Thymus (tissue), 11 donors: ENCODE results near the gene CYP4V2. TPM values are rescaled to one million over a fixed set of nuclear protein-coding genes. Genes with fewer than 3 reads are reported as not detected.

Source experiments
- DNase-seq, 9 donors: peaks; one replicate each; pipeline ENCODE4 v3.0.0-alpha.2; 2013; ENCODE audit warnings: low spot score in 9 of 9, low read depth in 6 of 9, missing footprints in 1 of 9
- H3K27ac ChIP-seq, 2 donors: one replicate each; pipeline ENCODE4 v1.5.1; 2013; ENCODE audit warnings: control low read depth in 1 of 2, low read depth in 1 of 2, low read length in 1 of 2, mild to moderate bottlenecking in 1 of 2, moderate library complexity in 1 of 2
- H3K27me3 ChIP-seq, 2 donors: one replicate each; pipeline ENCODE4 v1.5.1; 2013; ENCODE audit warnings: low read length in 1 of 2; ENCODE audit not compliant: control insufficient read depth in 2 of 2, insufficient read depth in 1 of 2
- H3K36me3 ChIP-seq, 2 donors: one replicate each; pipeline ENCODE4 v1.5.1; 2013; ENCODE audit warnings: low read length in 1 of 2, mild to moderate bottlenecking in 1 of 2, moderate library complexity in 1 of 2; ENCODE audit not compliant: control insufficient read depth in 2 of 2, insufficient read depth in 2 of 2
- H3K4me1 ChIP-seq, 2 donors: one replicate each; pipeline ENCODE4 v1.5.1; 2013; ENCODE audit warnings: low read length in 2 of 2; ENCODE audit not compliant: control insufficient read depth in 2 of 2, insufficient read depth in 2 of 2
- H3K4me3 ChIP-seq, 2 donors: one replicate each; pipeline ENCODE4 v1.5.1; 2013; ENCODE audit warnings: low read length in 2 of 2, control low read depth in 1 of 2, mild to moderate bottlenecking in 1 of 2
- H3K9me3 ChIP-seq, 2 donors: one replicate each; pipeline ENCODE4 v1.5.1; 2013; ENCODE audit warnings: low read length in 1 of 2, mild to moderate bottlenecking in 1 of 2; ENCODE audit not compliant: control insufficient read depth in 2 of 2, insufficient read depth in 1 of 2
- WGBS: extraction: QIAGEN DNeasy Blood & Tissue Kit; methylation state at CpG from one replicate; pipeline ENCODE4 v1.1.7; 2013; 5-methylcytosine and 5-hydroxymethylcytosine counted together
- polyA plus RNA-seq: library from polyadenylated mRNA; stranded (reverse); fragments of 200-250 nt; gene quantifications from one replicate; pipeline ENCODE4 v1.2.3, GENCODE V29; 2013
- total RNA-seq: library from RNA; stranded (reverse); fragments of 120-200 nt; gene quantifications from one replicate; pipeline ENCODE4 v1.2.4, GENCODE V29; 2013
- donor health status: healthy.

Gene CYP4V2
- total and polyA plus RNA-seq, 2 donors: 5.9 to 28.2 TPM

GRCh38 chr4:186217733-186218293 lies 26.4 kb downstream of the CYP4V2 start:
- no peak for DNase-seq
- Histone ChIP-seq H3K27me3 (no peaks in the 10 kb centered on the region), H3K9me3 (no peaks in the 10 kb centered on the region), H3K27ac (no peak overlapping the region), H3K4me1 (no peaks in the 10 kb centered on the region), H3K36me3 (no peaks in the 10 kb centered on the region), H3K4me3 (no peak overlapping the region)
- 68% methylated on average over 1 of the region's 1 CpG for WGBS

DNA sequence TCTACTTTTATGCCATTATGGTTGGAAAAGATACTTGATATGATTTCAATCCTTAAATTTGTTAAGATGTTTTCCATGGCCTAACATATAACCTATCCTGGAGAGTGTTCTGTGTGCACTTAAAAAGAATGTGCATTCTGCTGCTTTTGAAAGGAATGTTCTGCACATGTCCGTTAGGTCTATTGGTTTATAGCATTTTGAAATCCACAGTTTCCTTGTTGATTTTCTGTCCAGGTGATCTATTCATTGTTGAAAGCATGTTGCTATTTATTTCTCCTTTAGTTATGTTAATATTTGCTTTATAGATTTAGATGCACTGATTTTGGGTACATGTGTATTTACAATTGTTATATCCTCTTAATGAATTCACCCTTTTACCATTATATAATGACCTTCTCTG lies 30.3 kb downstream of the CYP4V2 start:
- H3K4me3 ChIP-seq: no peak overlapping the region
- WGBS: 100% methylated on average over 1 of the region's 1 CpG
- H3K27me3 ChIP-seq: no peaks in the 10 kb centered on the region
- no peak for DNase-seq
- H3K36me3 ChIP-seq: no peaks in the 10 kb centered on the region
- H3K9me3 ChIP-seq: peaks cover 1 to 7% of the 10 kb centered on the region in 2 donors
- H3K4me1 ChIP-seq: no peaks in the 10 kb centered on the region
- no peak overlapping the region for H3K27ac ChIP-seq

DNA sequence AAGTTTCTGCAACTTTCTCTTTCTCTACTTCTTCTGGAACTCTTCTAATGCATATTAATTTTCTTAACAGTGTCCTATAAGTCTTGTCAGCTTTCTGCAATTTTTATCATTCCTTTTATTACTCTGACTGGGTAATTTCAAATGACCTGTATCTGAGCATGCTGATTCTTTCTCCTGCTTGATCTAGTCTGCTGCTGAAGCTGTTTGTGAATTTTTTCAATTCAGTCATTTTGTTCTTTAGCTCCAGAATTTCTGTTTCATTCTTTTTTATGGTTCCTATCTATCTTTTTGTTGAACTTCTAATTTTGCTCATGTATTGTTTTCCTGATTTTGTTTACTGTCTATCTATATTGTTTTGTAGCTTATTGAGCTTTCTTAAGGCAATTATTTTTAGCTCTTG lies 34.5 kb downstream of the CYP4V2 start:
- DNase-seq: no peak
- H3K27ac ChIP-seq: no peak overlapping the region
- H3K9me3 ChIP-seq: peaks cover 1 to 9% of the 10 kb centered on the region in 2 donors
- H3K4me3 ChIP-seq: no peak overlapping the region
- H3K4me1 ChIP-seq: no peaks in the 10 kb centered on the region
- no peaks in the 10 kb centered on the region for H3K36me3 ChIP-seq
- no peaks in the 10 kb centered on the region for H3K27me3 ChIP-seq

DNA sequence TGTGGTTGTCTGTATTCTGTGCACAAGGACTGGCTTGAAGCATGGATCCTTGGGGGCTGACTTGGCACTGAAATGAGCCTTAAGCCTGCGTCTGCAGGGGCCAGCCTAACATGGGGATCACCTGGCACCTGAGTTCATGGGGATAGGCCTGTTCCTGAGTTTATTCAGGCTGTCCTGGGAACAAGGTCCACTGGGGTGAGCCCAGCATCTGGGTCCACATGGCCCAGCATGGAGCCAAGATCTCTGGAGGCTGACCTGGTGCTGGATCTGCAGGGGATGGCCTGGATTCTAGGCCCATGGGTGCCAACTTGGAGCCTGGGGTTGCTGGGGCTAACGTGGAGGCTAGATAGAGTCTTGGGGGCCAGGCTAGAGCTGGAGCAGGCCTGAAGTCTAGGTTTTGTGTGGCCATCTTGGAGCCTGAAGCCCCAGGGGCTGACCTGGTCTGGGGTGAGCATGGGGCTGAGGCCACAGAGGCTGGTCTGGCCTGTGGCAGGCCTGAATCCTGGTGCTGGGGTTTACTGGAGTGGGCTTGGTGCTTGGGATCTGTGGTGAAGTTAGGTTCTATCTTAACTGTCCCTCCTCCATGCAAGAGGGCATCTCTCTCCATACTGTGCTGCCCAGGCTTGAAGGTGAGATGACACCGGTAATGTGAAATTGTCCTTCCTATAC lies 35.3 kb downstream of the CYP4V2 start:
- no peak overlapping the region for H3K4me3 ChIP-seq
- DNase-seq: no peak
- no peaks in the 10 kb centered on the region for H3K36me3 ChIP-seq
- H3K27ac ChIP-seq: no peak overlapping the region
- no peaks in the 10 kb centered on the region for H3K4me1 ChIP-seq
- no peaks in the 10 kb centered on the region for H3K27me3 ChIP-seq
- WGBS: 93% methylated on average over 3 of the region's 3 CpGs
- H3K9me3 ChIP-seq: peaks cover 1 to 9% of the 10 kb centered on the region in 2 donors

- no peak for DNase-seq
- Histone ChIP-seq H3K36me3 (no peaks in the 10 kb centered on the region), H3K27me3 (no peaks in the 10 kb centered on the region), H3K4me1 (no peaks in the 10 kb centered on the region), H3K9me3 (peaks cover 1 to 9% of the 10 kb centered on the region in 2 donors), H3K4me3 (no peak within 1 kb of the TSS), H3K27ac (no peak within 1 kb of the TSS)
- 90% methylated on average over 5 of the region's 5 CpGs for WGBS
These were observed 35.9 kb downstream of the CYP4V2 start, which contains the start of gene KLKB1 for GRCh38 chr4:186227221-186227620. Gene KLKB1 (plus strand): TSS chr4:186227507. CDS start chr4:186228196, 689 bp downstream.

- no peaks in the 10 kb centered on the region for H3K4me1 ChIP-seq
These were observed 36.6 kb downstream of the CYP4V2 start for GRCh38 chr4:186227744-186228513.

DNA sequence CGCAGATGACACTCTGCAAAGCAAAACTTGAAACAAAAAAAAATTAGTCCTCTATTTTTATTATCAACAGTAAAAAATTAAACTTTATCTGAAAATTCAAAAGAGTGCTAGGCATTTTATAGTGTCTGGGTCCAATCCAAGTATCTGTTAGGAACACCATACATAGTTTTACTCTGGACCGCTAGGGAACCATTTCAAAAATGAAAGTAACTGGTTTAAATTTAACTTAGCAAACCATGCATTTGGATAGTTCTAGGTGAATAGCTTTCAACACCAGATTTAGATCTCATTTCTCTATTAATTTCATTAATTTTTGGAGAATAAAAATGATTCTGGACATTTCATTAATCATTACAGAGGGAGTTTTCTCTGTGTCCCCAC lies 37.1 kb downstream of the CYP4V2 start:
- no peaks in the 10 kb centered on the region for H3K27me3 ChIP-seq
- 92% methylated on average over 2 of the region's 2 CpGs for WGBS
- DNase-seq: no peak
- H3K4me3 ChIP-seq: no peak overlapping the region
- no peak overlapping the region for H3K27ac ChIP-seq
- peaks cover 1 to 9% of the 10 kb centered on the region in 2 donors for H3K9me3 ChIP-seq
- H3K4me1 ChIP-seq: no peaks in the 10 kb centered on the region
- no peaks in the 10 kb centered on the region for H3K36me3 ChIP-seq

More at GRCh38 chr4:186227744-186228513, 36.6 kb downstream of the CYP4V2 start:
- WGBS: 64% methylated on average over 2 of the region's 2 CpGs
- Histone ChIP-seq H3K36me3 (no peaks in the 10 kb centered on the region), H3K27me3 (no peaks in the 10 kb centered on the region), H3K4me3 (no peak overlapping the region), H3K27ac (no peak overlapping the region), H3K9me3 (peaks cover 1 to 9% of the 10 kb centered on the region in 2 donors)
- no peak for DNase-seq

- DNase-seq: no peak
- Histone ChIP-seq H3K4me1 (no peaks in the 10 kb centered on the region), H3K27ac (no peak overlapping the region), H3K27me3 (no peaks in the 10 kb centered on the region), H3K36me3 (no peaks in the 10 kb centered on the region), H3K9me3 (no peaks in the 10 kb centered on the region), H3K4me3 (no peak overlapping the region)
- WGBS: 88% methylated on average over 2 of the region's 2 CpGs
These were observed 43.0 kb downstream of the CYP4V2 start for GRCh38 chr4:186234367-186234766.

- Histone ChIP-seq H3K4me3 (no peak overlapping the region), H3K27me3 (no peaks in the 10 kb centered on the region), H3K4me1 (no peaks in the 10 kb centered on the region), H3K27ac (no peak overlapping the region), H3K9me3 (no peaks in the 10 kb centered on the region), H3K36me3 (no peaks in the 10 kb centered on the region)
- WGBS: 93% methylated on average over 4 of the region's 4 CpGs
- DNase-seq: no peak
These were observed 44.8 kb downstream of the CYP4V2 start for GRCh38 chr4:186236126-186236525.
